WTC11 (cell line): ENCODE results near the gene PLCB3. TPM values are rescaled to one million over a fixed set of nuclear protein-coding genes. Genes with fewer than 3 reads are reported as not detected.

Experiments used
- ATAC-seq: fragments of 200-7000 bp; cut with Tn5 transposase; 2 replicates; pipeline ENCODE4 v1.10.0; 2021; ENCODE audit warnings: mild to moderate bottlenecking, moderate library complexity
- CTCF ChIA-PET: fragments of 300-600 bp; sonication (Branson Sonifier 250); formaldehyde crosslinking; loops from one replicate; lab custom pipeline; 2021; ENCODE audit warnings: antibody characterized with exemption; lab: Charles Lee
- POLR2A ChIA-PET: fragments of 350-600 bp; sonication (Branson Sonifier 250); formaldehyde crosslinking; loops from one replicate; lab custom pipeline; 2021; ENCODE audit warnings: antibody characterized with exemption; lab: Charles Lee
- DNase-seq: peaks from one replicate; pipeline ENCODE4 v3.0.0; 2021; ENCODE audit warnings: low spot score
- H3K27ac Mint-ChIP-seq: 2 replicates; pipeline ENCODE4 v1.8.0; 2021; ENCODE audit warnings: mixed read lengths
- H3K27me3 Mint-ChIP-seq: 2 replicates; pipeline ENCODE4 v1.8.0; 2021; ENCODE audit warnings: low read depth, mild to moderate bottlenecking, moderate library complexity, mixed read lengths
- H3K36me3 Mint-ChIP-seq: 2 replicates; pipeline ENCODE4 v1.8.0; 2021; ENCODE audit warnings: mixed read lengths
- H3K4me1 Mint-ChIP-seq: 2 replicates; pipeline ENCODE4 v1.8.0; 2022; ENCODE audit warnings: mixed read lengths
- H3K4me3 Mint-ChIP-seq: 2 replicates; pipeline ENCODE4 v1.8.0; 2021; ENCODE audit warnings: mild to moderate bottlenecking, moderate library complexity, mixed read lengths
- H3K9me3 Mint-ChIP-seq: 2 replicates; pipeline ENCODE4 v1.8.0; 2021; ENCODE audit warnings: mixed read lengths
- ATF6 ChIP-seq: sonication (generic); formaldehyde crosslinking; IDR thresholded peaks from 2 replicates; pipeline ENCODE4 v1.8.1; 2023; ENCODE audit warnings: mild to moderate bottlenecking, missing genetic modification reagents
- CBFB ChIP-seq: sonication (generic); formaldehyde crosslinking; IDR thresholded peaks from 2 replicates; pipeline ENCODE4 v1.8.1; 2022; ENCODE audit warnings: mild to moderate bottlenecking, low read depth, missing genetic modification reagents
- ELF4 ChIP-seq: sonication (generic); formaldehyde crosslinking; IDR thresholded peaks from 2 replicates; pipeline ENCODE4 v1.8.1; 2022; ENCODE audit warnings: low read depth, mild to moderate bottlenecking, moderate library complexity, missing genetic modification reagents
- ESRRA ChIP-seq: sonication (generic); formaldehyde crosslinking; IDR thresholded peaks from 2 replicates; pipeline ENCODE4 v1.8.1; 2022; ENCODE audit warnings: mild to moderate bottlenecking, missing genetic modification reagents, borderline replicate concordance
- ETV6 ChIP-seq: sonication (generic); formaldehyde crosslinking; IDR thresholded peaks from 2 replicates; pipeline ENCODE4 v1.8.1; 2022; ENCODE audit warnings: mild to moderate bottlenecking, missing genetic modification reagents
- FOXP1 ChIP-seq: sonication (generic); formaldehyde crosslinking; IDR thresholded peaks from 2 replicates; pipeline ENCODE4 v1.8.0; 2022; ENCODE audit warnings: missing genetic modification reagents, mild to moderate bottlenecking, moderate library complexity, borderline replicate concordance
- FOXP4 ChIP-seq: sonication (generic); formaldehyde crosslinking; IDR thresholded peaks from 2 replicates; pipeline ENCODE4 v1.8.0; 2022; ENCODE audit warnings: mild to moderate bottlenecking, missing genetic modification reagents
- GABPB1 ChIP-seq: sonication (generic); formaldehyde crosslinking; IDR thresholded peaks from 2 replicates; pipeline ENCODE4 v1.8.1; 2023; ENCODE audit warnings: mild to moderate bottlenecking, missing genetic modification reagents
- HMGXB4 ChIP-seq: sonication (generic); formaldehyde crosslinking; IDR thresholded peaks from 2 replicates; pipeline ENCODE4 v1.8.1; 2023; ENCODE audit warnings: mild to moderate bottlenecking, moderate library complexity, missing genetic modification reagents
- KAT7 ChIP-seq: sonication (generic); formaldehyde crosslinking; IDR thresholded peaks from 2 replicates; pipeline ENCODE4 v1.8.1; 2023; ENCODE audit warnings: missing genetic modification reagents, mild to moderate bottlenecking, borderline replicate concordance
- PRDM15 ChIP-seq: sonication (generic); formaldehyde crosslinking; IDR thresholded peaks from 2 replicates; pipeline ENCODE4 v1.8.0; 2022; ENCODE audit warnings: missing genetic modification reagents
- RORB ChIP-seq: fragments of 250-450 bp; sonication (Bioruptor Pico); IDR thresholded peaks from 2 replicates; pipeline ENCODE4 v1.9.0; 2021; ENCODE audit warnings: mild to moderate bottlenecking
- SP1 ChIP-seq: sonication (generic); formaldehyde crosslinking; conservative IDR thresholded peaks from 2 replicates; pipeline ENCODE4 v1.8.1; 2022; ENCODE audit warnings: missing genetic modification reagents
- TEAD1 ChIP-seq: sonication (generic); formaldehyde crosslinking; IDR thresholded peaks from 2 replicates; pipeline ENCODE4 v1.8.0; 2022; ENCODE audit warnings: mild to moderate bottlenecking, missing genetic modification reagents
- USF2 ChIP-seq: sonication (generic); formaldehyde crosslinking; IDR thresholded peaks from 2 replicates; pipeline ENCODE4 v1.8.1; 2023; ENCODE audit warnings: mild to moderate bottlenecking, missing genetic modification reagents, moderate library complexity
- ZNF219 ChIP-seq: sonication (generic); formaldehyde crosslinking; IDR thresholded peaks from 2 replicates; pipeline ENCODE4 v1.8.0; 2023; ENCODE audit warnings: missing genetic modification reagents, mild to moderate bottlenecking, borderline replicate concordance
- ZNF263 ChIP-seq: sonication (generic); formaldehyde crosslinking; IDR thresholded peaks from 2 replicates; pipeline ENCODE4 v1.8.1; 2022; ENCODE audit warnings: low read depth, mild to moderate bottlenecking, moderate library complexity, missing genetic modification reagents
- ZNF317 ChIP-seq: sonication (generic); formaldehyde crosslinking; IDR thresholded peaks from 2 replicates; pipeline ENCODE4 v1.8.1; 2023; ENCODE audit warnings: low read depth, mild to moderate bottlenecking, moderate library complexity, missing genetic modification reagents, borderline replicate concordance
- ZNF396 ChIP-seq: fragments of 250-450 bp; sonication (Bioruptor Pico); IDR thresholded peaks from 2 replicates; pipeline ENCODE4 v1.8.0; 2021; ENCODE audit warnings: mild to moderate bottlenecking, moderate library complexity, borderline replicate concordance
- ZNF532 ChIP-seq: fragments of 250-450 bp; sonication (Bioruptor Pico); IDR thresholded peaks from 2 replicates; pipeline ENCODE4 v1.9.0; 2021; ENCODE audit warnings: mild to moderate bottlenecking, borderline replicate concordance
- total RNA-seq: library from RNA; stranded (reverse); gene quantifications from 3 replicates; pipeline ENCODE4 v1.2.3, GENCODE V29; 2021

Gene PLCB3
- total RNA-seq, 1 experiment from 2014 or later, result 97.4 TPM

- H3K36me3 Mint-ChIP-seq, result no peaks in the 10 kb centered on the region
- H3K9me3 Mint-ChIP-seq, result no peaks in the 10 kb centered on the region
- H3K27me3 Mint-ChIP-seq, result no peaks in the 10 kb centered on the region
- peaks cover 24% of the 10 kb centered on the region for H3K4me1 Mint-ChIP-seq
- ChIA-PET POLR2A (interaction anchor here (0.6 to 1.9 kb wide), 8 partner anchors 19 to 308 kb away, joined by 3 to 13 read pairs (median 3); partner anchors contain the start of genes FERMT3, PLCB3, PPP1R14B and RCOR2), CTCF (interaction anchor here (0.5 to 3.8 kb wide), 21 partner anchors 9 to 1364 kb away, joined by 3 to 27 read pairs (median 4); partner anchors contain the start of genes ESRRA, FERMT3, MACROD1 and PLCB3)
- ATAC-seq (peak; percentile 54), DNase-seq (peak; percentile 89)
- H3K27ac Mint-ChIP-seq, result peak within 1 kb of the TSS; percentile 84
- H3K4me3 Mint-ChIP-seq, result peak within 1 kb of the TSS; percentile 81
- TF ChIP-seq ZNF532 (no peak), ZNF317 (0 out of 2 replicates have a peak, but pooled peaks have one; percentile 8), ESRRA (CRISPR knock-in tag) (peak; percentile 77; the same call in 1 of the 2 replicates), ETV6 (peak; percentile 91), PRDM15 (no peak), FOXP4 (CRISPR knock-in tag) (0 out of 2 replicates have a peak, but pooled peaks have one; percentile 29), CBFB (no peak), KAT7 (0 out of 2 replicates have a peak, but pooled peaks have one; percentile 50), TEAD1 (CRISPR knock-in tag) (peak; percentile 14; the same call in 1 of the 2 replicates), ELF4 (CRISPR knock-in tag) (no peak), FOXP1 (CRISPR knock-in tag) (0 out of 2 replicates have a peak, but pooled peaks have one; percentile 28), ZNF396 (CRISPR knock-in tag) (no peak), ATF6 (CRISPR knock-in tag) (no peak), HMGXB4 (peak; percentile 78), SP1 (CRISPR knock-in tag) (0 out of 2 replicates have a peak, but pooled peaks have one; percentile 76), USF2 (CRISPR knock-in tag) (no peak), RORB (CRISPR knock-in tag) (no peak), ZNF263 (0 out of 2 replicates have a peak, but pooled peaks have one; percentile 9), GABPB1 (CRISPR knock-in tag) (peak; percentile 72), ZNF219 (CRISPR knock-in tag) (no peak)
Measured at GRCh38 chr11:64225608-64226506, 25.5 kb upstream of the PLCB3 start, which contains the start of the genes NUDT22 and TRPT1. Gene NUDT22, plus strand, starts transcription at chr11:64226274. Its CDS starts 379 bp downstream, at chr11:64226653. Gene TRPT1, minus strand, starts transcription at chr11:64226186. Its CDS starts 326 bp downstream, at chr11:64225860.
